Esophagus muscularis mucosa (tissue), 4 donors: ENCODE measurements around the gene ADH7. TPM values are rescaled to one million over a fixed set of nuclear protein-coding genes. Genes with fewer than 3 reads are reported as not detected.

Source experiments
- DNase-seq: peaks from one replicate; pipeline ENCODE4 v3.0.0-alpha.2; 2017; ENCODE audit errors: extremely low spot score
- H3K27ac ChIP-seq, 4 donors: fragments of 200-600 bp; sonication (generic); replicated peaks in 1 of 4; 1 replicate in 3 of 4; 2 replicates in 1 of 4; pipeline ENCODE4 v1.5.1; 2016 to 2019; ENCODE audit warnings: mild to moderate bottlenecking in 1 of 4
- H3K27me3 ChIP-seq, 4 donors: fragments of 200-600 bp; sonication (generic); one replicate each; pipeline versions ENCODE4 v1.5.1 to v1.6.0; 2016 to 2019
- H3K36me3 ChIP-seq, 4 donors: fragments of 200-600 bp; sonication (generic); one replicate each; pipeline ENCODE4 v1.5.1; 2016 to 2019
- H3K4me1 ChIP-seq, 4 donors: fragments of 200-600 bp; sonication (generic); one replicate each; pipeline ENCODE4 v1.5.1; 2016 to 2019
- H3K4me3 ChIP-seq, 4 donors: fragments of 200-600 bp; sonication (generic); 1 replicate in 2 of 4; 2 replicates in 2 of 4; pipeline ENCODE4 v1.5.1; 2016 to 2019; ENCODE audit warnings: mild to moderate bottlenecking in 4 of 4, moderate library complexity in 1 of 4
- H3K9me3 ChIP-seq, 4 donors: fragments of 200-600 bp; sonication (generic); 1 replicate in 3 of 4; 2 replicates in 1 of 4; pipeline ENCODE4 v1.5.1; 2016 to 2019
- EP300 ChIP-seq: sonication (generic); formaldehyde crosslinking; IDR thresholded peaks from one replicate; pipeline ENCODE4 v1.6.1; 2017; ENCODE audit warnings: antibody characterized with exemption
- POLR2A ChIP-seq: fragments of 450-650 bp; IDR thresholded peaks from one replicate; pipeline ENCODE4 v1.6.1; 2017; ENCODE audit warnings: antibody characterized with exemption, moderate library complexity, mild to moderate bottlenecking, low read depth
- POLR2AphosphoS5 ChIP-seq, 2 donors: sonication (generic); formaldehyde crosslinking; IDR thresholded peaks; one replicate each; pipeline ENCODE4 v1.6.1; 2017; ENCODE audit warnings: antibody characterized with exemption in 2 of 2
- WGBS: methylation state at CpG from one replicate; pipeline ENCODE4 v1.1.5; 2018; 5-methylcytosine and 5-hydroxymethylcytosine counted together
- intact Hi-C: fragments of 100-400 bp; cut with DNase I; formaldehyde crosslinking; loops from one replicate; pipeline ENCODE4 v1.15.1; 2023
- total RNA-seq, 4 donors: library from RNA; depleted of rRNA; stranded (reverse); fragments of >200 nt; gene quantifications; one replicate each; pipeline versions ENCODE4 v1.1.0 to v1.2.1, GENCODE V29; 2016
- TF ChIP-seq, protein P1 (sequence below), 3 experiments: fragments of 200-600 bp in 2 of 3; fragments of 450-650 bp in 1 of 3; sonication (generic) in 2 of 3; IDR thresholded peaks; one replicate each; pipeline ENCODE4 v1.5.1; 2017 to 2019; ENCODE audit warnings: antibody characterized with exemption in 3 of 3, mild to moderate bottlenecking in 2 of 3, moderate library complexity in 1 of 3

The ADH7 gene
- total RNA-seq = not detected

DNA sequence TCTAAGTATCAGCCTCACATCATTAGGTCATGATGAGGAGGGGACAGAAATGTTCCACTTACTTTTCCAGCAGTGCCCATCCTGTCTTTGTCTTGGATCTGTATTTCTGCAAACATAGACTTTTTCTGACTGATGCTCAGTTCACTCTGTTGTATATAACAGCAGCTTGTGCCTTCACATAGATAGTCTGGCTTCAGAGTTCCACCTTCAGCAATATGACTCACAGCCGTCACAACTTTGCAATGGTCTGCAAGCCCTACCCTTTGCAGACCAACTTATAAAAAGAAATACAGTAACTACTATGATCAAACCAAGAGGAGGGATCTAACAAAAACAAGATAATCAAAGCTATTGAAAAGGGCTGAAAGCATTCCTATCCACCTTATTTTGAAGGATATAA is at the start of gene ADH7:
ADH7 (minus strand) TSS at position 189 of the 400 bp plus-strand sequence; CDS start at position 80, 109 bp downstream.
- peaks cover 0 to 16% (median 13%) of the 10 kb centered on the region in 4 donors for H3K4me1 ChIP-seq
- 90% methylated on average over 1 of the region's 1 CpG for WGBS
- no peak within 1 kb of the TSS for H3K27ac ChIP-seq
- no peaks in the 10 kb centered on the region for H3K36me3 ChIP-seq
- no peaks in the 10 kb centered on the region for H3K27me3 ChIP-seq
- no peak for DNase-seq
- H3K9me3 ChIP-seq = no peaks in the 10 kb centered on the region
- intact Hi-C loops = no loop called here
- TF ChIP-seq, protein P1, sequence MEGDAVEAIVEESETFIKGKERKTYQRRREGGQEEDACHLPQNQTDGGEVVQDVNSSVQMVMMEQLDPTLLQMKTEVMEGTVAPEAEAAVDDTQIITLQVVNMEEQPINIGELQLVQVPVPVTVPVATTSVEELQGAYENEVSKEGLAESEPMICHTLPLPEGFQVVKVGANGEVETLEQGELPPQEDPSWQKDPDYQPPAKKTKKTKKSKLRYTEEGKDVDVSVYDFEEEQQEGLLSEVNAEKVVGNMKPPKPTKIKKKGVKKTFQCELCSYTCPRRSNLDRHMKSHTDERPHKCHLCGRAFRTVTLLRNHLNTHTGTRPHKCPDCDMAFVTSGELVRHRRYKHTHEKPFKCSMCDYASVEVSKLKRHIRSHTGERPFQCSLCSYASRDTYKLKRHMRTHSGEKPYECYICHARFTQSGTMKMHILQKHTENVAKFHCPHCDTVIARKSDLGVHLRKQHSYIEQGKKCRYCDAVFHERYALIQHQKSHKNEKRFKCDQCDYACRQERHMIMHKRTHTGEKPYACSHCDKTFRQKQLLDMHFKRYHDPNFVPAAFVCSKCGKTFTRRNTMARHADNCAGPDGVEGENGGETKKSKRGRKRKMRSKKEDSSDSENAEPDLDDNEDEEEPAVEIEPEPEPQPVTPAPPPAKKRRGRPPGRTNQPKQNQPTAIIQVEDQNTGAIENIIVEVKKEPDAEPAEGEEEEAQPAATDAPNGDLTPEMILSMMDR (IDR thresholded peaks at IDR 0.05) = no peak
- no peak for TF ChIP-seq POLR2A
- TF ChIP-seq EP300 = no peak
- H3K4me3 ChIP-seq = no peak within 1 kb of the TSS

DNA sequence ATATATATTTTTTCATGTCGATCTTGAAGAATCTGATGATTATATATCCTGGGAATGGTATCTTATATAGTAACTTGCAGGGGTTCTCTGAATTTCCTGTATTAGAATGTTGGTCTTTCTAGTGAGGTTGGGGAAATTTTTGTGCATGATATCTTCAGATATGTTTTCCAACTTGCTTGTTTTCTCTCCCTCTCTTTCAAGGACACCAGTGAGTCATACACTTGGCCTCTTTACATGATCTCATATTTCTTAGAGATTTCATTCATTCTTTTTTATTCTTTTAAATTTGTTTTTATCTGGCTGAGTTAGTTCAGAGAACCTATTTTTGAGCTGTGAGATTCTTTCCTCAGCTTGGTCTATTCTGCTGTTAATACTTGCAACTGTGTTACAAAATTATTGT is 48.5 kb upstream of the ADH7 start:
- Histone ChIP-seq H3K27me3 (no peaks in the 10 kb centered on the region), H3K36me3 (no peaks in the 10 kb centered on the region), H3K27ac (no peak overlapping the region), H3K9me3 (peaks cover 4 to 34% (median 26%) of the 10 kb centered on the region in 4 donors), H3K4me1 (no peaks in the 10 kb centered on the region), H3K4me3 (no peak overlapping the region)
- intact Hi-C loops = no loop called here
- WGBS = 84% methylated on average over 1 of the region's 1 CpG
- no peak for DNase-seq
- TF ChIP-seq POLR2A (no peak), EP300 (no peak), POLR2AphosphoS5 (IDR thresholded peaks at IDR 0.05) (no peak)
- TF ChIP-seq, protein P1 (IDR thresholded peaks at IDR 0.05) = no peak

DNA sequence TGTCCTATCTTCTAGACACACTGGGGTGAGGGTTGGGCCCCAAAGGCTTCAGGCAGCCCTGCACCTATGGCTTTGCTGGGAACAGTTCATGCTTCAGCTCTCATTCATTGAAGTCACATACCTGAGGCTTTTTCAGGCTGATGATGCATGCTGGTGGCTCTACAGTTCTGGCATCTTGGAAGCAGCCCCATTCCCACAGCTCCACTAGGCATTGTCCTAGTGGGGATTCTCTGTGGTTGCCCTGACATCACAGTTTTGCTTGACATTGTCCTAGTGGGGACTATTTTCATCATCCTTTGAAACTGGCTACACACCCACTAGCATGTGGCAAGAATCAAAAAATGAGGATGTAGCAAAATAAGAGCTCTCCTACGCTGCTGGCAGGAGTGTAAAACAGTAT is 38.0 kb upstream of the ADH7 start:
- intact Hi-C loops = no loop called here
- no peaks in the 10 kb centered on the region for H3K4me1 ChIP-seq
- H3K27me3 ChIP-seq = no peaks in the 10 kb centered on the region
- no peaks in the 10 kb centered on the region for H3K36me3 ChIP-seq
- DNase-seq = no peak
- no peaks in the 10 kb centered on the region for H3K9me3 ChIP-seq
- H3K27ac ChIP-seq = no peak overlapping the region
- 75% methylated on average over 1 of the region's 1 CpG for WGBS
- no peak for TF ChIP-seq EP300
- TF ChIP-seq POLR2AphosphoS5 (IDR thresholded peaks at IDR 0.05) = no peak
- TF ChIP-seq POLR2A = no peak
- TF ChIP-seq, protein P1 (IDR thresholded peaks at IDR 0.05) = no peak
- H3K4me3 ChIP-seq = no peak overlapping the region

DNA sequence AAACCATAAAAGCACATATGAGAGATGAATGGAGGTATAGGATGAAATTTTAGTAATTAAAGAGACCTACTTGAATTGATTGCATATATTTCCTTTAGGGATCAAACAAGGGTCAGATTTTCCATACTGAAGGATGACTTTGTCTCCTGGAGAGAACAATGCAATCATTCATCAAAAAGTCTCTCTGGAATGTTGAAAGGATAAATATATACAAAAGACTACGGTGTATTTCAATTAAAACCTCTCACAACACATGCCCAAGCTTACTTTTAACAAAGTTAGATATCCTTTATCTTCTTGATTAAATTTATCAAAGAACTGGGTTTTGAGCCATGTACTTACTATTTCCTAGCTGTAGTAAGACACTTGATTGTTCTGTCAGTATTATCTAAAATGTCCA is 36.8 kb upstream of the ADH7 start:
- WGBS = 26% methylated on average over 1 of the region's 1 CpG
- TF ChIP-seq POLR2AphosphoS5 (IDR thresholded peaks at IDR 0.05) (no peak), POLR2A (no peak)
- TF ChIP-seq, protein P1 (IDR thresholded peaks at IDR 0.05) = no peak
- Histone ChIP-seq H3K4me1 (no peaks in the 10 kb centered on the region), H3K4me3 (no peak overlapping the region), H3K9me3 (no peaks in the 10 kb centered on the region), H3K36me3 (no peaks in the 10 kb centered on the region), H3K27me3 (no peaks in the 10 kb centered on the region), H3K27ac (no peak overlapping the region)
- DNase-seq = no peak
- intact Hi-C loops = no loop called here

DNA sequence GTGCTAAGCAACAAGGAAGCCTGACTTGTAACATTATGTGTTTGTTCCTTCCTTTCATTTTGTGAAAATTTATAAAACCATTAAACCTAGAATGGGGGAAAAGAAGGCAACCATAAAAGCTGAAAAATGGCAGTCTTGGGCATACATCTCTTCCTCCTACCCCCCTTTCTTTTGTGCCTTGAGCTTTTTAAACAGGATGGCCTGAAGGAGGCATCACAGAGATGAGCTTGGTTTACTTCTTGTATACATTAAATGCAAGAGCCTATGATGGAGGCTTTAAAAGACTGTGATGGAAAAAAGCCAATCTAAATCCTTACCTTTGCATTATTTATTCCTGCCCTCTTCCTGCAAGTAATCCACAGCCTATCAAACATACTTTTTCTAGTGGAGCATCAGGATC is 36.2 kb upstream of the ADH7 start:
- no peak for DNase-seq
- Histone ChIP-seq H3K4me1 (no peaks in the 10 kb centered on the region), H3K4me3 (no peak overlapping the region), H3K36me3 (no peaks in the 10 kb centered on the region), H3K27me3 (no peaks in the 10 kb centered on the region), H3K27ac (no peak overlapping the region), H3K9me3 (no peaks in the 10 kb centered on the region)
- TF ChIP-seq POLR2AphosphoS5 (IDR thresholded peaks at IDR 0.05) = no peak
- TF ChIP-seq POLR2A = no peak
- TF ChIP-seq EP300 = no peak
- intact Hi-C loops = no loop called here
